Glomerular visceral epithelial cell (primary cell): ENCODE data around the gene MCOLN1.

Experiments
- DNase-seq: peaks from one replicate; pipeline ENCODE4 v3.0.0-alpha.2; 2016; ENCODE audit errors: extremely low spot score

Gene MCOLN1

DNA sequence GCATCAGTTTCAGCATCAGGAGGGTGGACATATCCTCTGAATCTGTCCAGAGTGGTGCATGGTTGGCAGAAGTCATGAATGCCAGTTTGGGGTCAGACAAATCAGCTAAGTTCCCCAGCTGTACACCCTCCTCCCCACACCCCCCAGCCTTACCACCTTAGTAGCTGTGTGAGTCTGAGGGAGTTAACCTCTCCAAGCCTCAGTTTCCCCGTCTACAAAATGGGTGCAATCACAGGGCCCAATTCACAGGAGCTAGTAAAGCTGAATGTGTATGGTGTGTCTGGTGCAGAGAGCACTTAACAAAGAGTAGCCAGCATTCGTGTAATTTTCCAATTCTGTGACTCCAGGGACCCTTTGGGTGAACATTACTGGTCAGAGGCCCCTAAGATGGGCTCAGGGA lies 19.9 kb upstream of the MCOLN1 start:
- no peak for DNase-seq

DNA sequence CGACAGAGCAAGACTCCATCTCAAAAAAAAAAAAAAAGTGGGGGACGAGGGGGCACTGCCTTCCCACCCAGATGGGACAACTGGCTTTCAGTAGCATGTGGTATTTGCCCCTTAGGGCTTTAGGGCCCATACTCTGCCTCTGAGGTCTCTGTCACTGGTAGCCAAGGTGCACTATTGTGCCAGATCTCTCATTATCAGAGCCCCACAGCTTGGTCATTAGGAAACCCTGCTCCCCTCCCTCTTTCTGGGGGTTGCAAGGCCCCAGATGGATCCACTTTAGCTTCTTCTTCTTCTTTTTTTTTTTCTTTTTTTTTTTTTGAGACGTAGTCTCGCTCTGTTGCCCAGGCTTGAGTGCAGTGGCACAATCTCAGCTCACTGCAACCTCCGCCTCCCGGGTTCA lies 17.7 kb upstream of the MCOLN1 start:
- DNase-seq, result no peak

DNA sequence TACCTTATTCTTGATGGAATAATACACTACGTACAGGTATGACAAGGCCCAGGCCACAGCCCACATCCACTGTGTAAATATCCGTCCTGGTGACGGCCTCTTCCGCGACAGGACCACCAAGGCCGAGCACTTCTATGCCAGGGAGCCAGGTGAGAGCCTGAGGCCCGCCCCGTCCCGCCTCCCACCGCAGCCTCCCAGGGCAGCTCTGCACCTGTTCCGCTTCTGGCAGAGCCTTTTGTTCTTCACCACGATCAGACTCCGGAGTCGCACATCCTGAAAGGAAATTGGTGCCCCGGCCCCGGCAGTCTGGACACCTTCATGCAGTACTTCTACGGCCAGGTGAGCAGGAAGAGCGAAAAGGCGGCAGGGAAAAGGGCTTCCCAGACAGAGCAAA lies 17.1 kb upstream of the MCOLN1 start:
- DNase-seq, result no peak

DNA sequence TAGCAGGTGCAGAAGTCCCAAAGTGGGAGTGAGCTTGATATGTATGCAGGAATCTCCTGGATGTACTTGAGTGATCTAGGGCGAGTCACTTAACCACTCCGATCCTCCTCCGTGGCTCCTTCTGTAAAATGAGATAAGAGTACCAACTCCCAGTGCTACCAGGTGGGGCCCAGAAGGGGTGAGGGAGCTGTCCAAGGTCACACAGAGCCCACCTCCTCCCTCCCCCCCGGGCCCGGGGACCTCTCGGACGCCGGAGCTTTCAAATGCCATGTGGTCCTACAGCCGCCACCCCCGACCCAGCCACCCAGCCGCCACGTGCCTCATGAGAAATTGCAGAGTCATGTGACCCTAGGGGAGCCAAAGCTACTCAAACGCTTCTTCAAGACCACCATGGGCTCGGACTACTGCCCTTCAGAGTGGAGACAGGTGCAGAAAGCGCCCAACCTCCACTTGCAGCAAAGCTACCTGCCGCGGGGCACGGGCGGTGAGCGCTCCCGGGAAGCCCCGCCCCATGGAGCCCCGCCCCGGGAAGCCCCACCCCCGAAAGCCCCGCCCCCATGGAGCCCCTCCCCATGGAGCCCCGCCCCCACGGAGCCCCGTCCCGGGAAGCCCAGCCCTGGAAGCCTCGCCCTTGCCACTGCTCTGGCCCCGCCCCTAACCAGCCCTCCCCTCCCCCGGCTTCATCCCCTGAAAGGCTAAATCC lies 16.6 kb upstream of the MCOLN1 start:
- DNase-seq, result peak; percentile 26

DNA sequence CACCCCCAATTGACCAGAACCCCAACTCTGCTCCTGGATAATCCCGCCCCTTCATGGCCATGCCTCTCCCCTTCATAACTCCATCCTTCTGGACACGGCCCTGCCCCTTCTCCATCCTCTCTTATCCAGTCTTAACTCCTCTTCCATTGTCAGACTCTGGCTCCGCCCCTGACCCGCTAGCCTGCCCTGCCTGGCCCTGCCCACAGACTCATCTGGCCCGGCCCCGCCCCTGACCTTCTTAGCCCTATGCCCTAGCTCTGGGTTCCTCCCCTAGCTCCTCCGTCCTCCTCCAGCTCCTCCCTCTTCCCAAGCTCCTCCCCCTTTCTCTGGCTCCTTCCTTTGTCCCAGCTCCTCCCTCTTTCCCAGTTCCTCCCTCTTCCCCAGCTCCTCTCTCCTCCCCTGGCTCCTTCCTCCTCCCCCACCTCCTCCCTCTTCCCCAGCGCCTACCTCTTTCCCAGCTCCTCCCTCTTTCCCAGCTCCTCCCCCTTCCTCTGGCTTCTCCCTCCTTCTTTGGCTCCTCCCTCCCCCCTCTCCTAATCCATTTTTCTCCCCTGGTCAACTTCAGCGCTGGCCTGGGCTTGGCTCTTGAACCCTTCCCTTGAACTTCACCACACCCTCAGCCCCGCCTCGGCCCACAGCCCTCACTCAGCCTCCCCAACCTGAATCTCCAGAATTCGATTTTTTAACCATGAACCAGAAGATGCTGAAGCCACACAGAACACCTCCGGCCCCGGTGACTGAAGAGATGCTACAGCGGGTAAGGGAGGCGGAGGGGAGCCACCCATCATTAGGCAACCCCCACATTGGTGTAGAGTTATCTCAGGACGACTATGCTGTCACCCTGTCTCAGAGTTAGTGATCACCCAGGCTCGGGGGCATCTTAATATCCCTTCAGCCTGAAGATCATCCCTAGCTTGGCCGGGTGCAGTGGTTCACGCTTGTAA lies 15.8 kb upstream of the MCOLN1 start:
- DNase-seq, result peak; percentile 61

DNA sequence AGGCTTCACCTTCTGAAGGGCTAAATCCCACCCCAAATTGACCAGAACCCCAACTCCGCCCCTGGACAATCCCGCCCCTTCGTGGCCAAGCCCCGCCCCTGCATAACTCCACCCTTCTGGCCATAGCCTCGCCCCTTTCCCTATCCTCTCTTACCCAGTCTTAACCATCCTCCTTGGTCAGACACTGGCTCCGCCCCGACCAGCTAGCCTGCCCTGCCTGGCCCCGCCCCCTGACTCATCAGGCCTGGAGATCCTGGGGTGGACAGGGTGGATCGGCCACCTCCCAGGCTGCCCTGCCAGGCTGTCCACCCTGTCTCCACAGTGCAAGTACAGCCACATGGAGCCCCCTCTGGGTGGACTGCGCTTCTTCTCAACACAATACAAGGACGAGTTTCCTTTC lies 14.5 kb upstream of the MCOLN1 start:
- DNase-seq, result peak; percentile 79

DNA sequence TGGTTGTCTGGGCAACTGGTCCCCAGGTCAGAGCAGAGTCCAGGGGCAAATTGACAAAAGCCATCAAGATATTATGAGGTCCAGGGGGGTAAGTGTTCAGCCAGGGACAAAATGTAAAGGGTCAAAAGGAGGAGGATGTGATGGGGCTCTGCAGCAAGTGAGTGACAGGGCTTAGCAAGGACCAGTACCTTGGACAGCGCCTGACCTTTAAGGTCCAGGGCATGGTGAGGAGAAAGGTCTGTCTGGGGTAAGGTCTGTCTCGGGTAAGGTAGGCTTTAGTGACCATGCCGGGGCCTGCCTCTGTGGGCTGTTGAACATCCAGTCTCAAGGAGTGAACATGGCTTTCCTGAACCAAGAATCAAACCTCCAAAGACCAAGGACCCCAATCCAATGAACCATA lies 12.8 kb upstream of the MCOLN1 start:
- DNase-seq, result no peak

DNA sequence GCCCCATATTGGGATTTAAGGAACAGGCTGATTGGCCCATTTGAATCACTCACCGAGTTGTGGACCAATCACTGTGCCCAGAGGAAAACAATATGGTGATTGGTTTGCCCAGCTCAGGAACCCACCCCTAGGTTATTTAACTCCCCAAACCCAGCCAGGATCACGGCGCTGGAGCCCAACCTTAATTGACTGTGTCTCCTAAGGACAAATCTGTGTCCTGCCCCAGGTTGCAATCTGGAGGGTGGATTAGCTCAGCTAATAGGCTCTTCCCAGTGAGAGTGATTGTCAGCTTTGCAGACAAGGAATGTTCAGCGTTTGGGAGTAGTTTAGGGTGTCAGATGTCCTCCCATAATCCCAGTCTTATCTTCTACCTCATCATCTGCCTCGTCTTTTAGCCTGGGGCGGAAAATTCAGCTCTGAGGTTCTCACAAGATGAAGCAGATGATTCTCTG lies 10.0 kb upstream of the MCOLN1 start:
- DNase-seq, result no peak

DNA sequence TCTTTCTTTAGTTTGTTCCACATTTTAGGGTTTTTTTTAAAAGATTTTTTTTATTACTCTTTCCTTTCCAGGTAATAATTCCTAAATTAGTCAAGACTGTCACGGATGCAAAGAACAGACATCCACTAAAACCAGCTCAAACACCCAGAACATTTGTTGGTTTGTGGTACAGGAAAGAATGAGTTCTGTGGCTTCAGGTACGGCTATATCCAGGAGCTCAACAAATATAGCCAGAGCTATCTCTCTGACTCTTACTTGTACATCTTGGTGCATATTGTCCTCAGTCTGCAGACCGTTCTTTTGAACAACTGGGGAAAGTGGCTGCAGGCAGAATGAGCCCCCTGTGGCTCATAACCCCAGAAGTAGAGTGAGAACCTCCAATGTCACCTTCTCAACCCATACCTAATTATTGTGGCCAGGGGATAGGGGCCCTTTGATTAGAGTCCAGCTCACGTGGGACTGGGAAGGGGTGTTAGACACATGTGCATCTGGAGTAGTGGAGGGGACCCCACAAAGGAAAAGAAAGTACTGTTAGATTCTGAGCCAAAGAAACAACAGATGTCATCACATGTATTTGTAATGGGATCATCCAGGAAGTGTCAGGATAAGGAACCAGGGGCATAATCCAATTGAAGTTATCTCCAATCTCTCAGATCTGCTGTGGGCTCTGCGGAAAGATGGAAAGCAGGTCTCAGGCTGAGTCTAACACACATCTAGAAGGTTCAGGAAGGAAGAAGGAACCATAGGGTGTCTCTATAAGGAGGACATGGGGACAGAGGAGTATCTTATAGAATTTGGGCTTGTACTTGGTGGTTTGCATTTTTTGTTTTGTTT lies 8.4 kb upstream of the MCOLN1 start:
- no peak for DNase-seq

DNA sequence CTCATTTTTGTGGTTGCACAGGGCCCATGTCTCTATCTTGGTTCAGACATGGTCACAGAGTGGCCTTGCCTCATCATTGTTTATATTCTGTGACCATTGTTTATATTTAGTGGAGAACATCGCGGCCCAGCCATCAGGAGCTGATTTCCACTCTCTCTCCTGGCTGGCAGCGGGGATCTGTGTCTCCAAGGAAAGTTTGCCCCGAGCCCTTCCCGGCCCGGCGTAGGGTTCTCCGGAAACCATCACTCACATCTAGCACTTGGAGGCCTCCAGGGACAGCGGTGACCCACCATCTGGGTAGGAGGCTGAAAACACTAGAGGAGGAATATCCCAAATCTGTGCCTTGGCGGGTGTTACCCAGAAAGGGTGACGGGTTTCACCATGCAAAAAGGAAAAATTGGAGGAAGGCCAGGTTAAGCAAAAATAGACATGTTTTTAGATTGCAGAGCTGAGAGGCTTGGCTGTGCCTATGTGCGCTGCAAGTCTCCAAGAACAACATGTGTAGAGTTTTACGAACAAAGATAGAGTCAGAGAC lies 7.2 kb upstream of the MCOLN1 start:
- DNase-seq, result no peak

DNA sequence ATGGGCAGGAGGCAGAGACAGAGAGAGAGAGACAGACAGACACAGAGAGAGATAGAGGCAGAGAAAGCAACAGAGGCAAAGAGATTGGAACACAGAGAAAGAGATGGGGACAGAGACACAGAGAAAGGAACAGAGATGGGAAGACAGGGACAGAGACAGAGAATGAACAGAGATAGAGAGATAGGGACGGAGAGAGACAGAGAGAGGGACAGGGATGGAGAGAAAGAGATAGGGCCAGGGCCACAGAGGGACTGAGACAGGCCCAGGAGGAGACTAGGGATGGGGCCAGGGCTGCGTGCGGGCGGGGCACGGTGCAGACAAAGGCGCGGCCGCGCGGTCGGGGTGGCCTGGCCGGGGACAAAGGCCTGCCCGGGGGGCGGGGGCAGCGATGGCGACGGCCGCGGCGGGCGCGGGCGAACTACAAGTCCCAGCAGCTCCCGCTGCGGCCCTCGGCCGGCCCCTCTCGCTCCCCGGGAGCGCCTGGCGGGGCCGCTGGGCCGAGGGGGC lies 6.7 kb upstream of the MCOLN1 start, which contains the start of gene ZNF358:
TSS of gene ZNF358 (plus strand) at position 459 of the 507 bp plus-strand sequence. CDS start 3,140 bp downstream, outside the sequence.
- peak; percentile 77 for DNase-seq

DNA sequence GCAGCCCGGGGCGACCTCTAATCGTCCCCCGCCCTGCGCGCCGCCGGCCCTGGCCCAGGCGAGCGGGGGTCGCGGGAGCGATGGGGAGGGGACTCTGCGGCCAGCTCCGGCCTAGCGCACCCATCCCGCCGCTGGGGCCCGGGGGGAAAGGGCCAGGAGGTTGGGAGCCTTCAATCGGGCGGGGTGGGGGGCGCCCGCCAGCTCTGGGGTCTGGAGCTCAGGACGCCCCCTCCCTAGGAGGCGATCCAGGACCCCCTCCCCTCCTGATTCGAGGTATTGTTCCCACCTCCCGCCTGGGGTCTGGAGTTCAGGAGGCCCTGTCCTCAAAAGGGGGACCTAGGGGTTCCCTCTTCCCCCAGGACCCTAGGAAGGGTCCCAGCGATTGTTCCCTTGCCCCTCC lies 6.1 kb upstream of the MCOLN1 start:
- no peak for DNase-seq

DNA sequence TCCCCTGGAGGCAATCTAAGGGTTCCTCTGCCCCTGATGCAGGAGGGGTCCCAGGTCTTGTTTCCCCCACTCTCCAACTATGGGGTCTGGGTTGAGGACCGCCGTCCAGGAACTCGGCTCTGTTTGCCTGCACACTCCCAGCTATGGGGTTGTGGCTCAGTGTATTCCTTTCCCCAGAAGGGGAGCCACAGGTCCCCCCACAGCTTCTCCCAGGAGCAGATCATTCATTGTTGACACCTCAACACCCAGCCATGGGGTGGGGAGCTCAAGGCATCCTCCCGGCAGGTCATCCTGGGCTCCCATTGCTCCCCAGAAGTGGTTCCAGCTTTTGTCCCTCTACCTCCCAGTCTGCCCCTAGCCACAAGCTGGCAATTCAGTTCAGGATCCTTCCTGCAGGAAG lies 5.5 kb upstream of the MCOLN1 start:
- DNase-seq, result no peak

DNA sequence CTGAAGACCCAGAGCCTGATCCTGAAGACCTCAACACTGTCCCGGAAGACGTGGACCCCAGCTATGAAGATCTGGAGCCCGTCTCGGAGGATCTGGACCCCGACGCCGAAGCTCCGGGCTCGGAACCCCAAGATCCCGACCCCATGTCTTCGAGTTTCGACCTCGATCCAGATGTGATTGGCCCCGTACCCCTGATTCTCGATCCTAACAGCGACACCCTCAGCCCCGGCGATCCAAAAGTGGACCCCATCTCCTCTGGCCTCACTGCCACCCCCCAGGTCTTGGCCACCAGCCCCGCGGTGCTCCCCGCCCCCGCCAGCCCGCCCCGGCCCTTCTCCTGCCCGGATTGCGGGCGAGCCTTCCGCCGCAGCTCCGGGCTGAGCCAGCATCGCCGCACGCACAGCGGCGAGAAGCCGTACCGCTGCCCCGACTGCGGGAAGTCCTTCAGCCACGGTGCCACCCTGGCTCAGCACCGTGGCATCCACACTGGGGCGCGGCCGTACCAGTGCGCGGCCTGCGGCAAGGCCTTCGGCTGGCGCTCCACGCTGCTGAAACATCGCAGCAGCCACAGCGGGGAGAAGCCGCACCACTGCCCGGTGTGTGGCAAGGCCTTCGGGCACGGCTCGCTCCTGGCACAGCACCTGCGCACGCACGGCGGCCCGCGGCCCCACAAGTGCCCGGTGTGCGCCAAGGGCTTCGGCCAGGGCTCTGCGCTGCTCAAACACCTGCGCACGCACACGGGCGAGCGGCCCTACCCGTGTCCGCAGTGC lies 2.9 kb upstream of the MCOLN1 start:
- DNase-seq, result no peak

DNA sequence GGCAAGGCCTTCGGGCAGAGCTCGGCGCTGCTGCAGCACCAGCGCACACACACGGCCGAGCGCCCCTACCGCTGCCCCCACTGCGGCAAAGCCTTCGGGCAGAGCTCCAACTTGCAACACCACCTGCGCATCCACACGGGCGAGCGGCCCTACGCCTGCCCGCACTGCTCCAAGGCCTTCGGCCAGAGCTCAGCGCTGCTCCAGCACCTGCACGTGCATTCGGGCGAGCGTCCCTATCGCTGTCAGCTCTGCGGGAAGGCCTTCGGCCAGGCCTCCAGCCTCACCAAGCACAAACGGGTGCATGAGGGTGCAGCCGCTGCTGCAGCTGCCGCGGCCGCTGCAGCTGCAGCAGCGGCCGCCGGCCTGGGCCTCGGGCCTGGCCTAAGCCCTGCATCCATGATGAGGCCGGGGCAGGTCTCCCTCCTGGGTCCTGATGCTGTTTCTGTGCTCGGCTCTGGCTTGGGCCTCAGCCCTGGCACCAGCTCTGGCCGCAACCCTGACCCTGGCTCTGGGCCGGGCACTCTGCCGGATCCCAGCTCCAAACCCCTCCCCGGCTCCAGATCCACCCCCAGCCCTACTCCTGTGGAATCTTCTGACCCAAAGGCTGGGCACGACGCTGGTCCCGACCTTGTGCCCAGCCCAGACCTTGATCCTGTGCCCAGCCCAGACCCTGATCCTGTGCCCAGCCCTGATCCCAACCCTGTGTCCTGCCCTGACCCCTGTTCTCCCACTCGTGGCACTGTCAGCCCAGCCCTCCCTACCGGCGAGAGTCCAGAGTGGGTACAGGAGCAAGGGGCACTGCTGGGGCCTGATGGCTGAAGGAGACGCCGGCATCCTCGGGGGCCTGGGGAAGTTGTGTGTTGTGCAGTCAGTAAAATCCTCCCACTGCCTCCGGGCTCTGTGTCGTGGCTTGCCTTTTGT lies 2.0 kb upstream of the MCOLN1 start:
- DNase-seq, result no peak

DNA sequence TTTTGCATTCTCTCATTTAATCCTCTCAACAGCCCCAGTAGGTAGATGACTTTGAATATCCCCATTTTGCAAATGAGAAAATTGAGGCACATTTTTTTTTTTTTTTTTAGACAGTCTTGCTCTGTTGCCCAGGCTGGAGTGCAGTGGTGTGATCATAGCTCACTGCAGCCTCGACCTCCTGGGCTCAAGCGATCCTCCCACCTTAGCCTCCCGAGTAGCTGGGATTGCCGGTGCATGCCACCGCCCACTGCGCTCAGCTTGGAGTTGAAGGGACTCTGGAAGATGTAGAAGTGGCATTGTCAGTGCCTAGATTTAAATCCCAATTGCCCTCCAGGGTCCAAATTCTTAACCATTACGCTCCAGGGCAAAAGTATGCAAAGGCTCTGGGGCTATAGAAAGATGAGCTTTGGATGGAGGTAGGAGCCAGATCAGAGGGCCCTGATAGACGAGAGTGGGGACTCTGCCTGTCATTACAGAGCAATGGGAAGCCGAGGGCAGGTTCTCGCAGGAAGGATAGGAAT lies 813 bp upstream of the MCOLN1 start:
- no peak for DNase-seq

DNA sequence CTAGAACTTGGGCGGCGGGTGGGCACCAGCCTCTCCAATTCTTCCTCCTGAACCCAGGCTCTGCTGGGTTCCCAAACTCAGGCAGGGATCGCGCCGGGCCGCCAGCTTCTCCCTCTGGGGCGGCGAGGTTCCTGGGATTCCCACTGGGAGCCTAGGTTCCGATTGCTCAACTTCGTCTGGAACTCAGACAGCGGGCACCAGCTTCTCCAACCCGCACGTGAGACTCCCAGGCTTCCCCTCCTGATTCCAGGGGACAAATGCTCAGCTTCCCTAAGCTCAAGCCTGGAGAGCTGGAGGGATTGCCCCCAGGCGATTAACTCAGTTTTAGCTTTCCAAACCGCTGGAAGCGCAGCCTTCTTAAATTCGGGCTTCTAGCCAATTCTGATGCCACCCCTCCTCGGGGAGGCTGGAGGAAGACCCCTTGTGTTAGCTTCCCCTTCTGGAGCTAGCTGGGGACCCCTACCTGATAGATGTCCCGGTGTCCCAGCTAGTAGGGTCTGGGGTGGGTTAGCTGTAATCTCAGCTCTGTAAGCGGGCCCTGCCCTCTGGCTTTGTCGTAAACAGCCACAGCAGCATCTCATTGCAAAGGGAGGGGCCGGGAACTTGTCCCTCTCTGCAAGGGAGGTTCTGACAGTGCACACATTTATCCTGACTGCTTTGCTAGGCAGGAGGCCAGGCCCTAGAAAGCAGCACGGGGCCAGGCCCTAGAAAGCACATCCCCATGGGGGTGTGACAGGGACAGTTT lies 671 bp downstream of the MCOLN1 start:
- no peak for DNase-seq

DNA sequence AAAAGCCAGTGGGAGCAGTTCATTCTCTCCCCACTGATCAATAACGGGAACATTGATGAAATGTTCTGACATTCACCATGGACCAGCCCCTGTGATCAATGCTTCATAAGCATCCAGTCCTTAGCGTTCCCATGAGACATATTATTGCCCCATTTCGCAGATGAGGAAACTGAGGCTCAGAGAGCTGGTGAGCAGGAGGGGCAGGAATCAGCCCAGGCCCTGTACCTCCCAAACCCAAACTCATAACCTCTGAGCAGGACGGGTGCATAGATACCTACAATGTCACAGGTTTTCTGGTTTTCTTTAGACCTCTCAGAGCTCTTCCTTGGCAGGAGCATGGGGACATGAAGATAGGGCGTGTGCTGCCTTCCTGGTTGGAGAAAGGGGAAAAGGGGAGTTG lies 2.1 kb downstream of the MCOLN1 start:
- DNase-seq, result no peak
